H9 (cell line): ENCODE measurements around the gene DCAF7. TPM values are rescaled to one million over a fixed set of nuclear protein-coding genes. Genes with fewer than 3 reads are reported as not detected.

Source experiments
- DNase-seq: peaks from one replicate; pipeline ENCODE4 v3.0.0-alpha.2; 2017
- H2AFZ ChIP-seq: one replicate; pipeline ENCODE4 v1.6.1; 2013; ENCODE audit warnings: mild to moderate bottlenecking, low read length, control low read depth, moderate library complexity
- H2AK5ac ChIP-seq: 2 replicates; pipeline ENCODE4 v1.6.1; 2013; ENCODE audit warnings: low read length, control low read depth, mixed read lengths; ENCODE audit not compliant: insufficient read length
- H2BK120ac ChIP-seq: one replicate; pipeline ENCODE4 v1.6.1; 2013; ENCODE audit warnings: low read depth, mild to moderate bottlenecking, low read length, control low read depth, inconsistent platforms; ENCODE audit not compliant: poor library complexity, severe bottlenecking
- H2BK12ac ChIP-seq: 2 replicates; pipeline ENCODE4 v1.6.1; 2013; ENCODE audit warnings: low read length, control low read depth, mixed read lengths, low read depth; ENCODE audit not compliant: insufficient read length
- H2BK15ac ChIP-seq: 2 replicates; pipeline ENCODE4 v1.6.1; 2013; ENCODE audit warnings: low read depth, low read length, control low read depth
- H2BK20ac ChIP-seq: one replicate; pipeline ENCODE4 v1.6.1; 2013; ENCODE audit warnings: low read depth, mild to moderate bottlenecking, low read length, control low read depth, inconsistent platforms; ENCODE audit not compliant: poor library complexity, severe bottlenecking
- H2BK5ac ChIP-seq: 2 replicates; pipeline ENCODE4 v1.6.1; 2013; ENCODE audit warnings: low read length, control low read depth, mixed read lengths; ENCODE audit not compliant: insufficient read length
- H3K14ac ChIP-seq: 2 replicates; pipeline ENCODE4 v1.6.1; 2013; ENCODE audit warnings: low read length, control low read depth; ENCODE audit not compliant: insufficient read depth
- H3K18ac ChIP-seq: 2 replicates; pipeline ENCODE4 v1.6.1; 2013; ENCODE audit warnings: low read depth, mild to moderate bottlenecking, mixed read lengths, low read length, control low read depth; ENCODE audit not compliant: insufficient read length
- H3K23ac ChIP-seq: 2 replicates; pipeline ENCODE4 v1.6.1; 2013; ENCODE audit warnings: low read length, control low read depth, mixed read lengths, low read depth; ENCODE audit not compliant: insufficient read length
- H3K23me2 ChIP-seq: 2 replicates; pipeline ENCODE4 v1.6.1; 2013; ENCODE audit warnings: low read depth, mild to moderate bottlenecking, mixed read lengths, low read length, control low read depth; ENCODE audit not compliant: insufficient read length, poor library complexity, severe bottlenecking
- H3K27ac ChIP-seq: 2 replicates; pipeline ENCODE4 v1.5.1; 2013; ENCODE audit warnings: low read length, control low read depth, mixed read lengths, low read depth; ENCODE audit not compliant: insufficient read length
- H3K27me3 ChIP-seq: 2 replicates; pipeline ENCODE4 v1.6.1; 2013; ENCODE audit warnings: low read length, control low read depth, inconsistent platforms; ENCODE audit not compliant: insufficient read depth
- H3K4ac ChIP-seq: 2 replicates; pipeline ENCODE4 v1.6.1; 2013; ENCODE audit warnings: low read depth, mild to moderate bottlenecking, control low read depth, inconsistent platforms, low read length, moderate library complexity
- H3K4me1 ChIP-seq: 2 replicates; pipeline ENCODE4 v1.6.1; 2013; ENCODE audit warnings: low read length, control low read depth, inconsistent platforms; ENCODE audit not compliant: insufficient read depth
- H3K4me2 ChIP-seq: 2 replicates; pipeline ENCODE4 v1.6.1; 2013; ENCODE audit warnings: low read length, control low read depth, mixed read lengths; ENCODE audit not compliant: insufficient read length, insufficient read depth
- H3K56ac ChIP-seq: 2 replicates; pipeline ENCODE4 v1.6.1; 2013; ENCODE audit warnings: low read depth, mild to moderate bottlenecking, mixed read lengths, low read length, control low read depth; ENCODE audit not compliant: insufficient read length
- H3K79me1 ChIP-seq: 2 replicates; pipeline ENCODE4 v1.6.1; 2013; ENCODE audit warnings: low read depth, mild to moderate bottlenecking, moderate library complexity, low read length, control low read depth, inconsistent platforms; ENCODE audit not compliant: insufficient read depth, poor library complexity, severe bottlenecking
- H3K79me2 ChIP-seq: 2 replicates; pipeline ENCODE4 v1.6.1; 2013; ENCODE audit warnings: low read length, control low read depth, inconsistent platforms; ENCODE audit not compliant: insufficient read depth
- H3K9ac ChIP-seq: 2 replicates; pipeline ENCODE4 v1.6.1; 2013; ENCODE audit warnings: low read length, control low read depth, mixed read lengths; ENCODE audit not compliant: insufficient read length; ENCODE audit errors: extremely low read depth
- H3K9me3 ChIP-seq: one replicate; pipeline ENCODE4 v1.6.1; 2013; ENCODE audit warnings: low read depth, low read length, inconsistent platforms; ENCODE audit not compliant: control insufficient read depth
- H3T11ph ChIP-seq: one replicate; pipeline ENCODE4 v1.6.1; 2013; ENCODE audit warnings: mild to moderate bottlenecking, low read length, control low read depth, inconsistent platforms
- H4K20me1 ChIP-seq: one replicate; pipeline ENCODE4 v1.6.1; 2013; ENCODE audit not compliant: control insufficient read depth, insufficient read length, insufficient read depth
- H4K5ac ChIP-seq: 2 replicates; pipeline ENCODE4 v1.6.1; 2013; ENCODE audit warnings: low read depth, mild to moderate bottlenecking, mixed read lengths, low read length, control low read depth; ENCODE audit not compliant: insufficient read length
- H4K8ac ChIP-seq: replicated peaks from 2 replicates; pipeline ENCODE4 v1.6.1; 2013; ENCODE audit warnings: low read length, control low read depth, mixed read lengths, low read depth; ENCODE audit not compliant: insufficient read length
- H4K91ac ChIP-seq: 2 replicates; pipeline ENCODE4 v1.6.1; 2013; ENCODE audit warnings: low read depth, mild to moderate bottlenecking, moderate library complexity, mixed read lengths, low read length, control low read depth; ENCODE audit not compliant: insufficient read length
- H3K27ac Mint-ChIP-seq, 3 experiments: 2 replicates in 2 of 3; 3 replicates in 1 of 3; pipeline ENCODE4 v1.8.0; 2020 to 2021; ENCODE audit warnings: mixed read lengths in 3 of 3, mild to moderate bottlenecking in 1 of 3, moderate library complexity in 1 of 3
- H3K27me3 Mint-ChIP-seq: 2 replicates; pipeline ENCODE4 v1.8.0; 2021; ENCODE audit warnings: low read depth, mild to moderate bottlenecking, moderate library complexity, mixed read lengths
- H3K36me3 Mint-ChIP-seq, 3 experiments: 2 replicates in 2 of 3; 3 replicates in 1 of 3; pipeline ENCODE4 v1.8.0; 2020 to 2021; ENCODE audit warnings: low read depth in 3 of 3, mixed read lengths in 3 of 3; ENCODE audit not compliant: insufficient read depth in 1 of 3
- H3K4me1 Mint-ChIP-seq, 2 experiments: 2 replicates each; pipeline ENCODE4 v1.8.0; 2020; ENCODE audit warnings: mixed read lengths in 2 of 2
- H3K4me3 Mint-ChIP-seq, 2 experiments: 2 replicates in 1 of 2; 3 replicates in 1 of 2; pipeline ENCODE4 v1.8.0; 2020 to 2021; ENCODE audit warnings: mild to moderate bottlenecking in 2 of 2, mixed read lengths in 2 of 2, moderate library complexity in 1 of 2
- H3K9me3 Mint-ChIP-seq, 2 experiments: 2 replicates in 1 of 2; 3 replicates in 1 of 2; pipeline ENCODE4 v1.8.0; 2020; ENCODE audit warnings: mild to moderate bottlenecking in 2 of 2, mixed read lengths in 2 of 2, moderate library complexity in 1 of 2
- CTCF ChIP-seq: fragments of 200-600 bp; sonication (generic); conservative IDR thresholded peaks from 3 replicates; pipeline ENCODE4 v1.8.0; 2021; ENCODE audit warnings: antibody characterized with exemption, mild to moderate bottlenecking
- WGBS: extraction: QIAGEN DNeasy Blood & Tissue Kit; methylation state at CpG from one replicate; pipeline ENCODE4 v1.1.7; 2013; ENCODE audit warnings: missing lambda C conversion rate, low lambda C conversion rate, mixed read lengths; ENCODE audit not compliant: insufficient read length; ENCODE audit errors: extremely low coverage; 5-methylcytosine and 5-hydroxymethylcytosine counted together
- total RNA-seq: library from RNA; stranded (reverse); gene quantifications from 2 replicates; pipeline ENCODE4 v1.2.1, GENCODE V29; 2021

DCAF7 gene
- total RNA-seq, 1 experiment from 2014 or later: 86.2 TPM

GRCh38 chr17:63511331-63511730 lies 38.9 kb upstream of the DCAF7 start:
- no CpG with 5 or more reads among the region's 8 CpGs for WGBS
- H2AK5ac ChIP-seq: no peak overlapping the region
- H3K4me1 ChIP-seq: no peaks in the 10 kb centered on the region
- H2AFZ ChIP-seq: no peak overlapping the region
- Mint-ChIP-seq H3K27me3 (peaks cover 9% of the 10 kb centered on the region), H3K9me3 (peaks cover 0 to 2% of the 10 kb centered on the region in 2 experiments; a peak in 1 of 5 replicates), H3K4me3 (no peak overlapping the region), H3K27ac (no peak overlapping the region), H3K4me1 (no peaks in the 10 kb centered on the region), H3K36me3 (no peaks in the 10 kb centered on the region; a peak in 1 of 7 replicates)
- H3K4ac ChIP-seq: no peak overlapping the region
- no peak overlapping the region for H4K8ac ChIP-seq
- no peak for DNase-seq
- no peaks in the 10 kb centered on the region for H3K79me2 ChIP-seq
- no peak overlapping the region for H3K27ac ChIP-seq
- H2BK20ac ChIP-seq: no peak overlapping the region
- H3K18ac ChIP-seq: no peak overlapping the region
- no peak overlapping the region for H4K91ac ChIP-seq
- H3K79me1 ChIP-seq: no peaks in the 10 kb centered on the region
- H3K14ac ChIP-seq: no peak overlapping the region
- no peak overlapping the region for H2BK5ac ChIP-seq
- H3K4me2 ChIP-seq: no peak overlapping the region
- no peak overlapping the region for H3K9ac ChIP-seq
- no peaks in the 10 kb centered on the region for H3K9me3 ChIP-seq
- H3T11ph ChIP-seq: no peak overlapping the region
- H3K23ac ChIP-seq: no peak overlapping the region
- H2BK15ac ChIP-seq: no peak overlapping the region
- no peak overlapping the region for H4K5ac ChIP-seq
- no peak overlapping the region for H2BK12ac ChIP-seq
- no peak overlapping the region for H3K56ac ChIP-seq
- no peak for TF ChIP-seq CTCF
- no peaks in the 10 kb centered on the region for H3K23me2 ChIP-seq
- no peak overlapping the region for H2BK120ac ChIP-seq
- no peaks in the 10 kb centered on the region for H4K20me1 ChIP-seq
- H3K27me3 ChIP-seq: no peaks in the 10 kb centered on the region
